ENCODE data around the gene THRAP3.

The THRAP3 gene

DNA sequence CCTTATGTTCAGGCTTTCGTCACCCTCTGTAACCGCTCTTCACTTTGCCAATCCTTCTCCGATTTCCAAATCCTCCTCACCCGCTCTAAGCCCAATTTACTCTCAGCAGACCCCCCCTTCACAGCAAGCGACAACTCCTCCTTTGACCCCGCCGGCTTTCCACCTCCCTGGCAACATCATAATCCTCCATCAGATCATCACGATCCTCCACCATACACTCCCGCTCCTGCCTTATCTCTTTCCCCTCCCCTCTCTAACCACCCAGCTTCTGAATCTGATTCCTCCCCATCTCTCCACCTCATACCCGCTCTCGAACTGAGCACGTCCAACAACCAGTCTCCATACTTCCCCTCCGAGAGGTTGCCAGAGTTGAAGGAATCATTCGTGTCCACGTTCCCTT is 106.7 kb downstream of the THRAP3 start:
- no peak for DNase-seq

DNA sequence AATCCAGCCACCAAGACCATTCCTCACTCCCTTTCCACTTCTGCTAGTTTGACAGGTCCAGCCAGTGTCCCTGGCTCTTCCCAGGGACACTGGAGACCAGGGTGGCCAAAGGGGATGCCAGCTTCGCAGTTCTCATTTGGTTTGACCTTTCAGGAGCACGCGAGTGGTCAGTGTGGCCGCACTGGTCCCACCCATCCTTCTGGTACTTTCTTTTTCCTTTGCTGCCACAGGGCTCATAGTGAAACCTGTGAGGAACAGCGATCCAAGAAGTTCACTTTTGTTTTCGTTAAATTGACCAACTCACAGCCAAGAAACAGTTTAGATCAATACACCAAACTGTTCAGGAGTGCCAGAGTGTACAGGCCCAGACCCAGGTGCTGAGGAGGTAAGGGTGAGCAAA is 113.6 kb downstream of the THRAP3 start:
- no peak for DNase-seq

GRCh38 chr1:36339215-36339614 is 115.0 kb downstream of the THRAP3 start:
- no peak for DNase-seq

DNA sequence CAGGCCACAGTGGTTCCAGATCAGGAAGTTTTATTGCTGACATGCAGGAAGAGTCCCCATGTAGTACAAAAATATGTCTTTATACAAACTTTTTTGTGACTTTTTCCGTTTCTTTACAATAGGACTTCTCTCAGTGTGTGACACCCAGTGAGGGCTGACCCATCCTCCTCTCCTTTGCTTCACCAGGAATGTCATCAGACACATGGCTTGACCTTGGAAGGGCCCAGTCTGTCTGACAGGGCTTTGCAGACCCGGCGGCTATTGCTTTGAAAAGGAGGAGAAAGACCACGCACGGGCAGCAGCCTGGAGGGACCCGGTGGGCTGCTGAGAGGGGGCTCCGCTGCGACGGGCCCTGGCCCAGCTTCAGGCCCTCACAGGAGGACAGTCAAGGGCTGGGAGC is 115.4 kb downstream of the THRAP3 start:
- no peak for DNase-seq

- no peak for DNase-seq
Measured at GRCh38 chr1:36341626-36342320, 117.5 kb downstream of the THRAP3 start.

DNA sequence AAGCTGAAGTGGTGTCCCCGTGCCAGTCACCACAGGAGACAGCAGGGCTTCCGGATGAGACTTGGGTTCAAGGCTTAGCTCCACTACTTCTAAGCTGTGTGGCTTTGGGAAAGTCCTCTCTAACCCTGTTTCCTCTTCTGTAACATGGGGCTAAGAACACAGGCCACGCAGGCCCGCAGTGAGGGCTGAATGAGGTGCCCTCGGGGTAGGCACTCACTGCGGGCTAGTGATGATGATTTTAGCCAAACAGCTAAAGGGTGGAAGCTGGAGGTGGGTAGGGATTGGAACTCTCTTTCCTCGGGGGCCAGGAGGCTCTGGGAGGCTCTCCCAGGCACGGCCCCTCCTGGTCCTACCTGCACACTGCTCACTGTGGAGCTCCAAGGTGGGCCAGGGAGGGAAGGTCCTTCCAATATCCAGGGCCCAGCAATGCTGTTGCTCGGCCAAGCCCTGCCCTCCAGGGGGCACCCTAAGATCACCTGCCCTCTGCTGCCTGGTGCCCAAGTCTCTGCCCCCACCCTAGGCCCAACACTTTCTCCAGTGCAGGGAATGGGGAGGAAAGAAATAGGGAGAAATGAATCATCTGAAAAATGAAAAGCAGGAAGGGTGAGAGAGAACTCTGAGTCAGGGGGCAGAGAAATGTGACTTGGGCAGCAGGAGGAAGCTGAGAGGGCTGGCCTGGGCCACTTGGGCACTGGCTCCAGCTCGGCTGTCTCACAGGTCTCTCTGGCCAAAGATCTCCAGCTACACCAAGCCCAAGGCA is 118.4 kb downstream of the THRAP3 start:
- peak; percentile 52 for DNase-seq

DNA sequence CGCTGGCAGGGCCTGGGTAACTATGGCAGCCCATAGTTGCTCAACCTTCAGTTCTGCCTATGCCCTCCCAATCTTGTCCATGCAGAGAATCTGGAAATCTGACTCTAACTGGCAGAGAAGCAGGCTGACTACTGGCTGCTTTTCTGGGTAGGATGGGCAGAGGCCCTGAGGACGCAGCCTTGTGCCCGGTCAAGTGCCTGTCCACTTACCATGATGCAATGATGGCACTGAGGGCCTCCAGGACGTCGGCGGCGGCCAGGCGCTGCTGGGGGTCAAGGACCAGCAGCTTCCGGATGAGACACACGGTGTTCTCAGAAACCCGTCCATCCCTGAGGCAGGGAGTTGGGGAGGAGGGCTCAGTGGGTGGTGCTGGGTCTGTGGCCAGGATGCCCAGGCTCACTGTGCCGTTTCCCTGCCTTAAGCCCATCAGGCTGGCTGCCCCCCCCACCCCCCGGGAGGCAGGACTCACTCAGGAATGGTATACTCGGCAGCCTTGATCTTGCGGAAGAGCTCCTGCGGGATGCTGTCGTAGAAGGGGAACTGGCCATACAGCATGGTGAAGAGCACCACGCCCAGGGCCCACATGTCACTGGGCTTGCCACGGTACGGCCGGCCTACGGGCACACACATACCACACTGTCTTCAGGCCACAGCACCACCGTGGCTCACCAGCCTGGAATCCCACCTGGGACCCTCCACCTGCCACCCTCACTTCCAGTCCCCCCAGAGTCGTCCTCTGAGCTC is 119.6 kb downstream of the THRAP3 start:
- DNase-seq, result no peak

DNA sequence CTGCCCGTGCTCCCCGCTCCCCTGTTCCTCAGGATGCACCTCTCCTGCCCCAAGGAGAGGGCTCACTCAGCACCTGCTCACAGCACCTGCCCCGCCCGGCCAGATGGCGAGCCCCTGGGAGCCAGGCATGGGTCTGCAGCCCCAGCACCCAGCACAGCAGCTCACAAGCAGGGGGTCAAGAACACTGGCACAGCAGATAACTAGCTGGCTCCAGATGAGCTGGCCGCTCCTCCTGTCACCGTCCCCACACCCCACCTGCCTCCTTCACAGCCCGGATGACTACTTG is 120.1 kb downstream of the THRAP3 start:
- no peak for DNase-seq

GRCh38 chr1:36345353-36345752 is 121.1 kb downstream of the THRAP3 start:
- no peak for DNase-seq

- no peak for DNase-seq
Measured at GRCh38 chr1:36346741-36347370, 122.6 kb downstream of the THRAP3 start.

DNA sequence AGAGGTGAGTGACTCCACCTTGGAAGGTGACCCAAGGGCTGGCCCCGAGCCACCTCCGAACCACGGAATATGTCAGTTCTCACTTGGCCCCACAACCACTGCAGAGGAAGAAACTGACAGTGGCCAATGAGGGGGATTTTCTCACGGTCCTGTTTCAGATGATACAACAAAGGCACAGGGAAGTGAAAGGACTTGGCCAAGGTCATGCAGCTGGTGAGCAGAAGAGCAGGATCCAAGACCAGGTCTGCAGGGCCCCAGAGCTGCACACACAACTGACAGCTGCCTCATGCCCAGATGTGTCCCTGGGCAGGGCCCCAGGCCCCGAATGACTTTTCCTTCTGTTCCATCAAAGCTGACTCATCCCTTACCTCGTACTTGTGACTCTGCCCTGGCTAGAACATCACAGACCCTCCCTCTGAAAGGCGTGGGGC is 125.0 kb downstream of the THRAP3 start:
- DNase-seq, result no peak

- DNase-seq, result no peak
Measured at GRCh38 chr1:36349839-36350238, 125.6 kb downstream of the THRAP3 start.

DNA sequence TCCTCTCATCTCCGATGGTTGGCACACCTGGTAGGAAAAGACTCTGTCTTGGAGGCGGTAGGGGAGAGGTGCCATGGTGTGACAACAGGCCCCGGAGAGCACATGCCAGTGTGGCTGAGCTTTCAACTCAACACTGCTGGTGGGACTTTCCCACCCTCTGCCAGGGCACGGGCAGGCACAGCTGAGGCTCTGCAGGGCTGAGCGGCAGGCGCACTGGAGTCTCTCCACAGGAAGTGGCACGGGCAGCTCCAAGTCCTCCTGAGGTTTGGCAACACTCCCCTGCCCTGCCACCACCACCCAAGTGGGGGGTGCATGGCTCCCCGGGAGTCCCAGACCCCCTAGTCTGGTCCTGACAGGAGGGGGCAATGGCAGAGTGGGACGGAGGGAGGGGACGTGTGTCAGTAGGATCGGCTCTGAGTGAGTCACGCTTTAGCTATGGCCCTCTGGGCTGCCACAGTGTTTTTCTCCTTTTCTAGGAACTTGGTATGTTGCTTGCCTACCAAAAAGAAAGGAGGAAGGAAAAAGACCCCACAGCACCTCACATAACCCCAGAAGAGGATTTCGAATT is 126.5 kb downstream of the THRAP3 start:
- DNase-seq, result peak; percentile 45

- DNase-seq, result no peak
Measured at GRCh38 chr1:36351227-36351977, 127.2 kb downstream of the THRAP3 start.

DNA sequence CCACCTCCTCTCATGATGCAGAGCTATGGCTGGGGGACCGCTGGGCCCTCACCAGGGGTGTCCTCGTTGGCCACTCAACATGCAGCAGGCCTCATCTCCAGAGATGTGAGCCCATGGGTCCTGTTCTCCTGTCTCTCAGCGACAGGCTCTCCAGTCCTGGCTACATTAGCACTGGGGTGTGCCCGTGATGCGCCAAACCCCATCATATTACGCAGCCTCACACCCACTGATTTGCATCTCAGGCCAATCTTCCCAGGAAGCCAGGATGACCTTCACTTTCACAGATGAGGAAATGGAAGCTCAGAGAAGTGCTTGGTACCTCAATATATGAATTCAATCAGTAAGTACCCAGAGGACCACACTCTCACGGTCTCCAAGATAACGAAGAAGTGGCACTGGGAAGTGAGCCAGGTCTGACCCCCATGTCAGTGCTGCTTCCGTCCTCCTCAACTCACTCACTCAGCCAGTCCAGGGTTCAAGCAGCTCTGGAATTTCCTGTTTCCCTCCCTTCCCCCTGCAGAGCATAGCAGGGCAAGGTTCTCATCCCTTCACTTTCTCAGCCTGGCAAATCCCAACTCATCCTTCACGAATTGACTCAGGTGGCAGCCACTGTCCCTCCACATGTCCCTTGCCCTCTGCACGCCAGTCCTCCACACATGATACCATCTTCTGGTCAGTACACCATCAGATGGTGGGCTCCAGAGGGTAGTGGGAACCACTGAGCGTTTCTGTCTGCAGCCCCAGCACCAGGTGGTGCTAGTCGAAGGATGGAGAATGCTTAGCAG is 128.1 kb downstream of the THRAP3 start:
- DNase-seq, result no peak

DNA sequence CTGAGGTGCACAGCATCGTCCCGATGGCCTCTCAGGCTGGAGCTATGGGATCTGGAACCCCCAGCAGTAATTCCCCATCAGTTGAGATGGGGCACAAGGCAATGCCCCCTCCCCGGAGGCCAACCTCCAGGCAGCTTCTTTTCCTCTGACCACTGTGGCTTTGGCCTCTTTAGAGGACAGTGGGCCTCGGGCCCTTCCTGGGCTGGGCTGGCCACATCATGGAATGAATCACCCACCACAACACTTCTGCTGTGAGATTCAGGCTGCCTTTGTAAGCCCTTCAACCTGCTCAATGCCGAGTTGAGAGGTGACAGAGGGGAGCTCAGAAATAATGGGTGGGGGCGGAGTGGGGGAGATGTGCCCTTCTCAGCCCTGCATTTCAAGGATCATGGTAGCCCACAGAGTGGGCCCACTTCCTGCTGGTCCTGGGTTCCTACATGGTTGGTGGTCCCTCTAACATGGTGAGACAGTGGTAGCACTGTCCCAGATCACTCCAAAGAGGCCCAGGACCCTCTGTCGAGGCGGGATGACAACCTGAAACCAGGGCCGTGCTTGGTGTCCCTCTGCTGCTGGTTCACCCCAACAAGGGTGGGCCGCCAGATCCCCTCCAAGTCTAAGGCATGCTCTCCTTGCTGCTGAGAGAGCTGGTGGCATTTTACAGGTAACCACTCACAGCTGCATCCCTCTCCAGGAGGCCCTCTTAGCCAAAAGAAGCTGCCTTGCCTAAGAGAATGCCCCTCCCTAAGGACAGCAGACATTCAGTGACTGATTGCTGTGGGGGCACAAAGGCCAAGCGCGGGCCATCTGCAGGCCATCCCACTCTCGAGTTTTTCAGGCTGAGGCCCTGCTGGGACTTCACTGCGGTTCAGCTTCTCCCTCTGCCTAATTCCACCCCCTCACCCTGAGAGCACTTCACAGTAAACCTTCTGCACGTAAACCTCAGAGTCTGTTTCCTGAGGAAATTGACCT is 129.0 kb downstream of the THRAP3 start:
- DNase-seq, result no peak

GRCh38 chr1:36354486-36354885 is 130.2 kb downstream of the THRAP3 start:
- no peak for DNase-seq
